ENCODE measurements around the gene ZNF287. TPM values are rescaled to one million over a fixed set of nuclear protein-coding genes. Genes with fewer than 3 reads are reported as not detected.

The ZNF287 gene
- total RNA-seq, 1 donor from 2014 or later = 3.4 TPM

- DNase-seq (ENCODE audit: low read depth) = no peak
- Histone ChIP-seq H3K4me3 (ENCODE audit: low read depth, low read length) (no peak overlapping the region), H3K27me3 (ENCODE audit: control insufficient read depth, insufficient read depth, low read length) (no peaks in the 10 kb centered on the region), H3K36me3 (ENCODE audit: control insufficient read depth, insufficient read depth, low read length) (no peaks in the 10 kb centered on the region)
- no peak for TF ChIP-seq CTCF (IDR thresholded peaks at IDR 0.05; ENCODE audit: insufficient read depth, low read length, poor library complexity, severe bottlenecking)
Observed at GRCh38 chr17:16512011-16512410, 57.0 kb downstream of the ZNF287 start.

- no peak for TF ChIP-seq CTCF (IDR thresholded peaks at IDR 0.05; ENCODE audit: insufficient read depth, low read length, poor library complexity, severe bottlenecking)
- Histone ChIP-seq H3K27me3 (ENCODE audit: control insufficient read depth, insufficient read depth, low read length) (no peaks in the 10 kb centered on the region), H3K36me3 (ENCODE audit: control insufficient read depth, insufficient read depth, low read length) (no peaks in the 10 kb centered on the region), H3K4me3 (ENCODE audit: low read depth, low read length) (no peak overlapping the region)
- no peak for DNase-seq (ENCODE audit: low read depth)
Observed at GRCh38 chr17:16511593-16511992, 57.4 kb downstream of the ZNF287 start.

GRCh38 chr17:16507918-16508533 lies 61.0 kb downstream of the ZNF287 start:
- TF ChIP-seq CTCF (IDR thresholded peaks at IDR 0.05; ENCODE audit: insufficient read depth, low read length, poor library complexity, severe bottlenecking) = no peak
- no peak for DNase-seq (ENCODE audit: low read depth)
- H3K36me3 ChIP-seq (ENCODE audit: control insufficient read depth, insufficient read depth, low read length) = no peaks in the 10 kb centered on the region
- H3K4me3 ChIP-seq (ENCODE audit: low read depth, low read length) = no peak overlapping the region
- no peaks in the 10 kb centered on the region for H3K27me3 ChIP-seq (ENCODE audit: control insufficient read depth, insufficient read depth, low read length)

GRCh38 chr17:16506188-16506587 lies 62.8 kb downstream of the ZNF287 start:
- no peak for TF ChIP-seq CTCF (IDR thresholded peaks at IDR 0.05; ENCODE audit: insufficient read depth, low read length, poor library complexity, severe bottlenecking)
- Histone ChIP-seq H3K36me3 (ENCODE audit: control insufficient read depth, insufficient read depth, low read length) (no peaks in the 10 kb centered on the region), H3K27me3 (ENCODE audit: control insufficient read depth, insufficient read depth, low read length) (no peaks in the 10 kb centered on the region), H3K4me3 (ENCODE audit: low read depth, low read length) (no peak overlapping the region)
- no peak for DNase-seq (ENCODE audit: low read depth)

GRCh38 chr17:16504984-16505383 lies 64.0 kb downstream of the ZNF287 start:
- no peak for TF ChIP-seq CTCF (IDR thresholded peaks at IDR 0.05; ENCODE audit: insufficient read depth, low read length, poor library complexity, severe bottlenecking)
- H3K27me3 ChIP-seq (ENCODE audit: control insufficient read depth, insufficient read depth, low read length) = no peaks in the 10 kb centered on the region
- DNase-seq (ENCODE audit: low read depth) = no peak
- H3K36me3 ChIP-seq (ENCODE audit: control insufficient read depth, insufficient read depth, low read length) = no peaks in the 10 kb centered on the region
- H3K4me3 ChIP-seq (ENCODE audit: low read depth, low read length) = no peak overlapping the region

Other genes with a start within 250 kb of the ZNF287 start
- gene CENPV, start 215.7 kb downstream of the ZNF287 start, total RNA-seq = 42.6 and 68.4 TPM in 2 replicates
- gene UBB, start 188.1 kb downstream of the ZNF287 start, total RNA-seq = 820 and 911 TPM in 2 replicates
- gene TRPV2, start 153.6 kb downstream of the ZNF287 start, total RNA-seq = 2.6 and 3.8 TPM in 2 replicates
- 2.1 and 4.5 TPM in 2 replicates for gene LRRC75A, start 77.0 kb downstream of the ZNF287 start, total RNA-seq
- gene ZNF624, start 84.6 kb upstream of the ZNF287 start, total RNA-seq = 8.7 and 11.0 TPM in 2 replicates
- under 0.01 and 0.29 TPM in 2 replicates for gene CCDC144A, start 121.0 kb upstream of the ZNF287 start, total RNA-seq